Pancreas (tissue), 10 donors: ENCODE results near the gene TTC7B. TPM values are rescaled to one million over a fixed set of nuclear protein-coding genes. Genes with fewer than 3 reads are reported as not detected.

ENCODE experiments used
- ATAC-seq, 4 donors: fragments of 200-7000 bp; cut with Tn5 transposase; one replicate each; pipeline versions ENCODE4 v1.8.0 to v1.9.1; 2020; ENCODE audit warnings: mild to moderate bottlenecking in 4 of 4, moderate library complexity in 4 of 4
- DNase-seq, 6 donors: peaks; one replicate each; pipeline ENCODE4 v3.0.0-alpha.2; 2020
- FAIRE-seq: peaks from 2 replicates; lab custom pipeline; 2012; peaks lifted over from hg19 to GRCh38; lab: Jason Lieb, UNC
- H3K27ac ChIP-seq, 4 donors: fragments of 200-600 bp; sonication (generic); 1 replicate in 3 of 4; 2 replicates in 1 of 4; pipeline versions ENCODE4 v1.5.0 to v1.8.0; 2020
- H3K27me3 ChIP-seq, 4 donors: fragments of 200-600 bp; one replicate each; pipeline ENCODE4 v1.8.0; 2021
- H3K36me3 ChIP-seq, 3 donors: fragments of 200-600 bp; sonication (generic) in 1 of 3; one replicate each; pipeline versions ENCODE4 v1.5.0 to v1.8.0; 2020 to 2021
- H3K4me1 ChIP-seq, 3 donors: fragments of 200-600 bp; one replicate each; pipeline ENCODE4 v1.8.0; 2021
- H3K4me3 ChIP-seq, 4 donors: fragments of 200-600 bp; sonication (generic) in 2 of 4; one replicate each; pipeline versions ENCODE4 v1.5.0 to v1.8.0; 2020 to 2021
- H3K9me3 ChIP-seq, 4 donors: fragments of 200-600 bp; one replicate each; pipeline ENCODE4 v1.8.0; 2021
- WGBS, 2 donors: extraction: QIAGEN DNeasy Blood & Tissue Kit; methylation state at CpG; one replicate each; pipeline ENCODE4 v1.1.7; 2013; 5-methylcytosine and 5-hydroxymethylcytosine counted together
- intact Hi-C, 3 donors: fragments of 100-400 bp; cut with DNase I; formaldehyde crosslinking; loops; one replicate each; pipeline versions ENCODE4 v1.11.1 to v1.14.2; 2022
- polyA plus RNA-seq, 2 donors: library from polyadenylated mRNA; stranded (reverse); fragments of 200-250 nt; gene quantifications; one replicate each; pipeline ENCODE4 v1.2.3, GENCODE V29; 2013
- total RNA-seq, 6 donors: library from RNA; stranded (reverse); fragmentation: NEBNext Ultra II Directional in 4 of 6; extraction: Animal tissue kit (Norgen Biotek cat#: 25700) in 4 of 6; gene quantifications; one replicate each; pipeline versions ENCODE4 v1.2.1 to v1.2.4, GENCODE V29; 2021 to 2023
- TF ChIP-seq, protein P1 (sequence below), 4 donors: fragments of 200-600 bp; sonication (generic) in 3 of 4; IDR thresholded peaks; one replicate each; pipeline versions ENCODE4 v1.5.0 to v1.8.0; 2021; ENCODE audit warnings: antibody characterized with exemption in 4 of 4
- donor health status: healthy with polysubstance abuse.
- donor health status: DM: no; HTN: no; CAD: no; lungs with moderate emphysema.
- donor health status: DM: no; HTN: no; CAD: no.
- donor health status: control.
- donor health status: control.
- donor health status: Bipolar disorder and iron deficiency.
- donor health status: DM: yes; HTN: yes; CAD: no.
- donor health status: DM: no; HTN: no; CAD: no.
- donor health status: DM: no; HTN: no; CAD: no.
- donor health status: DM: yes; HTN: yes; CAD: no.

Gene TTC7B
- total and polyA plus RNA-seq, 8 donors: 8.9 to 39.6 (median 29.6) TPM

- TF ChIP-seq, protein P1, sequence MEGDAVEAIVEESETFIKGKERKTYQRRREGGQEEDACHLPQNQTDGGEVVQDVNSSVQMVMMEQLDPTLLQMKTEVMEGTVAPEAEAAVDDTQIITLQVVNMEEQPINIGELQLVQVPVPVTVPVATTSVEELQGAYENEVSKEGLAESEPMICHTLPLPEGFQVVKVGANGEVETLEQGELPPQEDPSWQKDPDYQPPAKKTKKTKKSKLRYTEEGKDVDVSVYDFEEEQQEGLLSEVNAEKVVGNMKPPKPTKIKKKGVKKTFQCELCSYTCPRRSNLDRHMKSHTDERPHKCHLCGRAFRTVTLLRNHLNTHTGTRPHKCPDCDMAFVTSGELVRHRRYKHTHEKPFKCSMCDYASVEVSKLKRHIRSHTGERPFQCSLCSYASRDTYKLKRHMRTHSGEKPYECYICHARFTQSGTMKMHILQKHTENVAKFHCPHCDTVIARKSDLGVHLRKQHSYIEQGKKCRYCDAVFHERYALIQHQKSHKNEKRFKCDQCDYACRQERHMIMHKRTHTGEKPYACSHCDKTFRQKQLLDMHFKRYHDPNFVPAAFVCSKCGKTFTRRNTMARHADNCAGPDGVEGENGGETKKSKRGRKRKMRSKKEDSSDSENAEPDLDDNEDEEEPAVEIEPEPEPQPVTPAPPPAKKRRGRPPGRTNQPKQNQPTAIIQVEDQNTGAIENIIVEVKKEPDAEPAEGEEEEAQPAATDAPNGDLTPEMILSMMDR (IDR thresholded peaks at IDR 0.05): no peak
- H3K4me1 ChIP-seq: no peaks in the 10 kb centered on the region
- no peaks in the 10 kb centered on the region for H3K27me3 ChIP-seq
- no peaks in the 10 kb centered on the region for H3K9me3 ChIP-seq
- no peak for ATAC-seq
- no peak overlapping the region for H3K4me3 ChIP-seq
- no peak for FAIRE-seq
- WGBS, 2 donors: 87 to 92% methylated on average over 17 of the region's 17 CpGs
- intact Hi-C loops: no loop called here
- DNase-seq: peak in 1 of 6 donors; percentile 60
- H3K27ac ChIP-seq: no peak overlapping the region
- H3K36me3 ChIP-seq: peaks cover 0 to 11% (median 0%) of the 10 kb centered on the region in 3 donors
Observed at GRCh38 chr14:90578283-90578985, 237.8 kb downstream of the TTC7B start.

- Histone ChIP-seq H3K4me3 (no peak overlapping the region), H3K4me1 (no peaks in the 10 kb centered on the region), H3K27ac (no peak overlapping the region), H3K36me3 (peaks cover 0 to 11% (median 0%) of the 10 kb centered on the region in 3 donors), H3K27me3 (no peaks in the 10 kb centered on the region), H3K9me3 (no peaks in the 10 kb centered on the region)
- DNase-seq (peak in 1 of 6 donors; percentile 50), ATAC-seq (no peak), FAIRE-seq (no peak)
- TF ChIP-seq, protein P1 (IDR thresholded peaks at IDR 0.05): no peak
- WGBS, 2 donors: 92 to 93% methylated on average over 18 of the region's 18 CpGs
- intact Hi-C loops: no loop called here
Observed at GRCh38 chr14:90577661-90578282, 238.5 kb downstream of the TTC7B start.

GRCh38 chr14:90576981-90577660, 239.1 kb downstream of the TTC7B start:
- TF ChIP-seq, protein P1 (IDR thresholded peaks at IDR 0.05): no peak
- intact Hi-C loops: no loop called here

GRCh38 chr14:90576581-90576980, 239.6 kb downstream of the TTC7B start:
- H3K27ac ChIP-seq: no peak overlapping the region
- TF ChIP-seq, protein P1 (IDR thresholded peaks at IDR 0.05): no peak
- DNase-seq: no peak

More at GRCh38 chr14:90576981-90577660, 239.1 kb downstream of the TTC7B start:
- Histone ChIP-seq H3K4me3 (no peak overlapping the region), H3K9me3 (no peaks in the 10 kb centered on the region), H3K4me1 (no peaks in the 10 kb centered on the region), H3K27me3 (no peaks in the 10 kb centered on the region), H3K36me3 (peaks cover 0 to 11% (median 0%) of the 10 kb centered on the region in 3 donors), H3K27ac (no peak overlapping the region)
- ATAC-seq (no peak), FAIRE-seq (no peak), DNase-seq (peak in 1 of 6 donors; percentile 40)
- 92 to 94% methylated on average over 21 of the region's 21 CpGs for WGBS, 2 donors

More at GRCh38 chr14:90576581-90576980, 239.6 kb downstream of the TTC7B start:
- Histone ChIP-seq H3K4me3 (no peak overlapping the region), H3K36me3 (peaks cover 0 to 11% (median 0%) of the 10 kb centered on the region in 3 donors), H3K9me3 (no peaks in the 10 kb centered on the region), H3K27me3 (no peaks in the 10 kb centered on the region), H3K4me1 (no peaks in the 10 kb centered on the region)
- intact Hi-C loops: no loop called here
- 75 to 82% methylated on average over 2 of the region's 2 CpGs for WGBS, 2 donors
- ATAC-seq (no peak), FAIRE-seq (no peak)
